GM18508 (cell line): ENCODE measurements around the gene DDR1.

Experiments used
- ATAC-seq: cut with Tn5 transposase; IDR thresholded peaks from one replicate; pipeline ENCODE4 v1.9.1; 2021; ENCODE audit warnings: moderate number of reproducible peaks; ENCODE audit not compliant: insufficient read depth, unreplicated experiment

The DDR1 gene

DNA sequence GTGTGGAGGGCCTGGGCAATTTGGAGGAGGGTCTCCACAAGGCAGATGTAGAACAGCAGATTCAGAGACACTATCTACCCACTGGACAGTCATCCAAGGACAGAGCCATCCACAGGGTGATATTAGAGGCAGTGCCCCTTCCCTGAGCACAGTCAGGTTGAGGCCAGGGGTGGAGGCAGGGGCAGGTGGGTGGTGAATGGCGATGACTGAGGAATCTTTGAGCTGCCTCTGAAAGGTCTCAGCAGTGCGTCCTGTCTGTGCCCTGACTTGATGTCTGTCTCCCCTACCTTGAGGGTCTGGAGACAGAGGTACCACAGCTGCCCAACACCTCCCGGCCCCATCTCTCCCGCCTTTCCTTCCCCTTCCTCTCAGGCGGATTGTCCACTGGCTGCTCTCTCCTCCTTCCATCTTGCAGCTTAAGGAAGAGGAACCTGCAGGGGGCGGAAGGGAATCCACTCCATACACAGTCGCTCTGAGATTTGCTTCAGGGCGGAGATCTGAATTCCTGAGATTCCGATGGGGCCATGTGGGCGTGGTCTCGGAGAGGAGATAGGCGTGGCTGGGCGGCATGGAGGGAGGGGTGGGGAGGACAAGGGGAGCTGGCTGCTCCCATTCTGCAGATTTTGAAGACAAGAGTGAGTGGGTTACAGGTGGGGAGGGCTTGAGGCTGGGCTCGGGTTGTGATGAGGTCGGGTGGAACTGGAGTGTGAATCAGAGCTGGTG is 58.2 kb downstream of the DDR1 start:
- ATAC-seq = no peak

DNA sequence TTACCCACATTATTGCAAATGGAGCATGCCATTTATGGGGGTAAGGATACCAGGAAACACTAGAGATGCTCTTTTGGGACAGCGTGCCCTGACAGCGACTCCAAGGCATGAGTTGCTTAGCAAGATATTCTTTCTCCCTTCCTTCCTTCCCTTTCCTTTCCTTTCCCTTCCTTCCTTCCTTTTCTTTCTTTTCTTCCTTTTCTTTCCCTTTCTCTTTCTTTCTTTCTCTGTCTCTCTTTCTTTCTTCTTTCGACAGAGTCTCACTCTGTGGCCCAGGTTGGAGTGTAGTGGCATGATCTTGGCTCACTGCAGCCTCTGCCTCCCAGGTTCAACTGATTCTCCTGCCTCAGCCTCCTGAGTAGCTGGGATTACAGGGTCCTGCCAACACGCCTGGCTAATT is 59.7 kb downstream of the DDR1 start:
- ATAC-seq = no peak

DNA sequence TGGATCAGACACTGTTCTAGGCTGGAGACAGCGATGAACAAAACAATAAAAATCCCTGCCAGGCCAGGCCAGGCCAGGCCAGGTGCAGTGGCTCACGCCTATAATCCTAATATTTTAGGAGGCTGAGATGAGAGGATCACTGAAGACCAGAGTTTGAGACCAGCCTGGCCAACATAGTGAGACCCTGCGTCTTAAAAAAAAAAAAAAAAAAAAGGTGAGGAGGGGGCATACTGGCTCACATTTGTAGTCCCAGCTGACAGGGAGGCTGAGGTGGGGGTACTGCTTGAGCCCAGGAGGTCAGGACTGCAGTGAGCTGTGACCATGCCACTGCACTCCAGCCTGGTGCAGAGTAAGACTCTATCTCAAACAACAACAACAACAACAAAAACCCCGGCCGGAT is 61.0 kb downstream of the DDR1 start:
- no peak for ATAC-seq

DNA sequence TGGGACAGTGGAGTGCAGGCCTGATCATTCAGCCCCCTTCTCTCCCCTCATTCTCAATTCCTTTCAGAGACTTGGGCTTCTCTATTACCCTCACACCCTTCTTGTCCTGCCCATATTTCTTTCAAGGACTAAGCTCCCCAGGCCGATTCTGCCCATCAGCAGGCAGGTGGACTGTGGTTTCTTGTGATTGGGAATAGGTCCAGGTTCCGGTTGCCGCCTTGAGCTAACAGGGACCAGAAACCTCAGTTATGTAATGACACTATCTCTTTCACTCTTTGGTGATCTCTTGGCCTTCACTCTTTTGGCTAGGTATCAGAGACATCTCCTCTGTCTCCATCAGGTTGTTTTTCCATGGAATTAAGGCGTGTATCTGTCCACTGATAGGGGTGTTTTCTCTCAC is 62.9 kb downstream of the DDR1 start:
- ATAC-seq = no peak

DNA sequence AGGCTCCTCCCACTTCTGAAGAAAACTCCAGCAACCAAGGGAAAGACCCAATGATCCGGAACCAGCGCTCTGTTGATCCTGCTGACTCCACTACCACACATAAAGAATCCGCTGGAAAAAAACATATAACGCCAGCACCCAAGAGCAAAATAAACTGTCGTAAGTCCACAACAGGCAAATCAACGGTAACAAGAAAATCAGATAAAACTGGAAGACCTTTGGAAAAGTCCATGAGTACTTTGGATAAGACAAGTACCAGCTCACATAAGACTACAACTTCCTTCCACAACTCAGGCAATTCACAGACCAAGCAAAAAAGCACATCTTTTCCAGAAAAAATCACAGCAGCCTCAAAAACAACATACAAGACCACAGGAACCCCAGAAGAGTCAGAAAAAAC is 64.5 kb downstream of the DDR1 start:
- no peak for ATAC-seq
